GM23338 (cell line): Measurements from ENCODE around the gene CITED4. TPM values are rescaled to one million over a fixed set of nuclear protein-coding genes. Genes with fewer than 3 reads are reported as not detected.

Experiments
- ATAC-seq: fragments of 200-7000 bp; cut with Tn5 transposase; 3 replicates; pipeline ENCODE4 v1.9.1; 2020
- DNase-seq: peaks from one replicate; pipeline ENCODE4 v3.0.0-alpha.2; 2015; ENCODE audit warnings: low spot score
- H2AFZ ChIP-seq: fragments of 200-600 bp; sonication (generic); 2 replicates; pipeline ENCODE4 v1.8.0; 2016; ENCODE audit warnings: antibody characterized with exemption, mild to moderate bottlenecking, moderate library complexity
- H3F3A ChIP-seq: fragments of 200-600 bp; sonication (generic); replicated peaks from 2 replicates; pipeline ENCODE4 v1.8.0; 2017; ENCODE audit warnings: antibody characterized with exemption, mixed run types, low read depth
- H3K27ac ChIP-seq: fragments of 200-600 bp; sonication (generic); 2 replicates; pipeline ENCODE4 v1.6.1; 2016; ENCODE audit warnings: low read depth
- H3K27me3 ChIP-seq: fragments of 200-600 bp; sonication (generic); 2 replicates; pipeline ENCODE4 v1.8.0; 2016; ENCODE audit warnings: mild to moderate bottlenecking, mixed run types, moderate library complexity; ENCODE audit not compliant: insufficient read depth
- H3K36me3 ChIP-seq: fragments of 200-600 bp; sonication (generic); 2 replicates; pipeline ENCODE4 v1.8.0; 2016; ENCODE audit warnings: mild to moderate bottlenecking; ENCODE audit not compliant: insufficient read depth
- H3K4me1 ChIP-seq: fragments of 200-600 bp; sonication (generic); 2 replicates; pipeline ENCODE4 v1.8.0; 2016; ENCODE audit warnings: mild to moderate bottlenecking, moderate library complexity; ENCODE audit not compliant: insufficient read depth
- H3K4me2 ChIP-seq: fragments of 200-600 bp; sonication (generic); 2 replicates; pipeline ENCODE4 v1.7.1; 2017; ENCODE audit warnings: mixed run types
- H3K4me3 ChIP-seq: fragments of 200-600 bp; sonication (generic); 2 replicates; pipeline ENCODE4 v1.6.1; 2016; ENCODE audit warnings: mixed run types
- H3K79me2 ChIP-seq: fragments of 200-600 bp; sonication (generic); replicated peaks from 2 replicates; pipeline ENCODE4 v1.8.0; 2017; ENCODE audit warnings: mild to moderate bottlenecking; ENCODE audit not compliant: insufficient read depth
- H3K9me2 ChIP-seq: fragments of 200-600 bp; sonication (generic); 2 replicates; pipeline ENCODE4 v1.8.0; 2017; ENCODE audit not compliant: insufficient read depth
- H4K20me1 ChIP-seq: fragments of 200-600 bp; sonication (generic); replicated peaks from 2 replicates; pipeline ENCODE4 v1.8.0; 2017; ENCODE audit warnings: mild to moderate bottlenecking; ENCODE audit not compliant: insufficient read depth
- H3K27ac Mint-ChIP-seq: 2 replicates; pipeline ENCODE4 v1.8.0; 2020; ENCODE audit warnings: inconsistent platforms, mild to moderate bottlenecking, moderate library complexity, mixed read lengths
- H3K27me3 Mint-ChIP-seq: 3 replicates; pipeline ENCODE4 v1.8.0; 2022; ENCODE audit warnings: low read depth, mild to moderate bottlenecking, moderate library complexity, mixed read lengths, inconsistent platforms; ENCODE audit not compliant: insufficient read depth, poor library complexity
- H3K36me3 Mint-ChIP-seq: 3 replicates; pipeline ENCODE4 v1.8.0; 2021; ENCODE audit warnings: low read depth, mild to moderate bottlenecking, inconsistent platforms, moderate library complexity, mixed read lengths
- H3K4me1 Mint-ChIP-seq: 3 replicates; pipeline ENCODE4 v1.8.0; 2020; ENCODE audit warnings: mild to moderate bottlenecking, inconsistent platforms, mixed read lengths
- H3K4me3 Mint-ChIP-seq: 3 replicates; pipeline ENCODE4 v1.8.0; 2021; ENCODE audit warnings: moderate library complexity, mild to moderate bottlenecking, inconsistent platforms, mixed read lengths
- H3K9me3 Mint-ChIP-seq: 3 replicates; pipeline ENCODE4 v1.8.0; 2020; ENCODE audit warnings: moderate library complexity, mild to moderate bottlenecking, inconsistent platforms, mixed read lengths
- CTCF ChIP-seq, 2 experiments: fragments of 200-600 bp in 1 of 2; sonication (generic) in 1 of 2; conservative IDR thresholded peaks; 2 replicates each; pipeline versions ENCODE4 v1.5.1 to v1.6.1; 2016 to 2017; ENCODE audit warnings: antibody characterized with exemption in 2 of 2, low read depth in 2 of 2, mild to moderate bottlenecking in 2 of 2, moderate library complexity in 1 of 2
- EZH2phosphoT487 ChIP-seq: fragments of 200-600 bp; sonication (generic); IDR thresholded peaks from one replicate; pipeline ENCODE4 v1.8.1; 2018; ENCODE audit warnings: antibody characterized with exemption; ENCODE audit not compliant: unreplicated experiment
- ZNF462 ChIP-seq: fragments of 250-450 bp; sonication (Bioruptor Pico); IDR thresholded peaks from 2 replicates; pipeline ENCODE4 v1.5.0; 2020; ENCODE audit warnings: mild to moderate bottlenecking, moderate library complexity
- polyA plus RNA-seq: library from polyadenylated mRNA; unstranded; fragments of >200 nt; fragmentation: Nextera tagmentation; extraction: Ambion mirVana; gene quantifications from 2 replicates; pipeline ENCODE4 v1.2.1, GENCODE V29; 2016
- total RNA-seq: library from RNA; depleted of rRNA; stranded (reverse); fragments of >200 nt; shearing (Covaris generic); gene quantifications from 2 replicates; pipeline ENCODE4 v1.2.3, GENCODE V29; 2014

The CITED4 gene
- total and polyA plus RNA-seq, 2 experiments from 2014 or later: 2.9 to 18.7 TPM

GRCh38 chr1:40855513-40855912 is 6.7 kb downstream of the CITED4 start:
- Histone ChIP-seq H3K27ac (no peak overlapping the region), H3K27me3 (peaks cover 18% of the 10 kb centered on the region), H3K4me3 (no peak overlapping the region), H3K4me2 (no peak overlapping the region), H4K20me1 (no peaks in the 10 kb centered on the region), H3K9me2 (no peaks in the 10 kb centered on the region), H3K36me3 (no peaks in the 10 kb centered on the region), H2AFZ (no peak overlapping the region), H3K79me2 (no peaks in the 10 kb centered on the region), H3F3A (no peaks in the 10 kb centered on the region), H3K4me1 (no peaks in the 10 kb centered on the region)
- peak; percentile 83 for DNase-seq
- Mint-ChIP-seq H3K9me3 (no peaks in the 10 kb centered on the region), H3K36me3 (no peaks in the 10 kb centered on the region), H3K4me3 (no peak overlapping the region), H3K27ac (no peak overlapping the region), H3K4me1 (peaks cover 9% of the 10 kb centered on the region; the same call in 2 of the 3 replicates), H3K27me3 (peaks cover 10% of the 10 kb centered on the region)
- peak; percentile 67 for ATAC-seq
- TF ChIP-seq CTCF (conservative IDR thresholded peaks at IDR 0.05; ENCODE audit: low read depth in 2 of 2) (peak; percentile 64 to 77), ZNF462 (no peak)

GRCh38 chr1:40853885-40854170 is 8.3 kb downstream of the CITED4 start:
- Histone ChIP-seq H2AFZ (no peak overlapping the region; the same call in 1 of the 2 replicates), H3K4me3 (no peak overlapping the region), H3K4me1 (no peaks in the 10 kb centered on the region; the same call in 1 of the 2 replicates), H3F3A (no peaks in the 10 kb centered on the region), H3K9me2 (no peaks in the 10 kb centered on the region), H3K27ac (no peak overlapping the region), H3K4me2 (no peak overlapping the region), H4K20me1 (no peaks in the 10 kb centered on the region), H3K27me3 (peaks cover under 1% of the 10 kb centered on the region; the same call in 1 of the 2 replicates), H3K79me2 (no peaks in the 10 kb centered on the region), H3K36me3 (no peaks in the 10 kb centered on the region)
- no peak for DNase-seq
- Mint-ChIP-seq H3K4me1 (peaks cover 12% of the 10 kb centered on the region), H3K27me3 (peaks cover 6% of the 10 kb centered on the region), H3K9me3 (no peaks in the 10 kb centered on the region), H3K27ac (no peak overlapping the region), H3K4me3 (no peak overlapping the region), H3K36me3 (no peaks in the 10 kb centered on the region)
- no peak for ATAC-seq
- TF ChIP-seq EZH2phosphoT487: no peak
